ENCODE data around the gene ZNF555.

The ZNF555 gene

DNA sequence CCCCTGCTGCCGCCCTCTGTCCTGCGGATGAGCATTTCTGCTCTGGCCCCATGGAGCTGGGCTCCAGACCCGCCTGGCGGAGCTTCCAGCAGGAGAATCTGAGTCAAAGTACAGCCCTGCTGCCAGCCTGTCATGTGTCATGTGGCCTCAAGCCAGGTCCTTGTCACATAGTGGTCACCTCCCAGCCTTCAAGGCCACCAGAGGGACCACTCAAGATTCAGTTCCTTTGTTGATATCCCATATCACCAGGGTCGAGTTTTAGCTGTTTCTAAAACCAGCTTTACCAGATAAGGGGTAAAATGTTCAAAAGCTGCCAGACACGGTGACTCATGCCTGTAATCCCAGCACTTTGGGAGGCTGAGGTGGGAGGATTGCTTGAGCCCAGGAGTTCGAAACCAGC lies 42.5 kb upstream of the ZNF555 start:
- no peak overlapping the region for H3K4me2 ChIP-seq (ENCODE audit: low read length)
- H3K36me3 ChIP-seq (ENCODE audit: control insufficient read depth, insufficient read depth, low read length), result no peaks in the 10 kb centered on the region
- H2AFZ ChIP-seq, result no peak overlapping the region
- no peaks in the 10 kb centered on the region for H3K27me3 ChIP-seq (ENCODE audit: control insufficient read depth, insufficient read depth, low read length)
- H3K27ac ChIP-seq, result no peak overlapping the region
- peaks cover 8% of the 10 kb centered on the region for H3K79me2 ChIP-seq
- no peak overlapping the region for H3K4me3 ChIP-seq (ENCODE audit: low read depth, low read length)
- no peaks in the 10 kb centered on the region for H3K4me1 ChIP-seq
- TF ChIP-seq, protein P1, sequence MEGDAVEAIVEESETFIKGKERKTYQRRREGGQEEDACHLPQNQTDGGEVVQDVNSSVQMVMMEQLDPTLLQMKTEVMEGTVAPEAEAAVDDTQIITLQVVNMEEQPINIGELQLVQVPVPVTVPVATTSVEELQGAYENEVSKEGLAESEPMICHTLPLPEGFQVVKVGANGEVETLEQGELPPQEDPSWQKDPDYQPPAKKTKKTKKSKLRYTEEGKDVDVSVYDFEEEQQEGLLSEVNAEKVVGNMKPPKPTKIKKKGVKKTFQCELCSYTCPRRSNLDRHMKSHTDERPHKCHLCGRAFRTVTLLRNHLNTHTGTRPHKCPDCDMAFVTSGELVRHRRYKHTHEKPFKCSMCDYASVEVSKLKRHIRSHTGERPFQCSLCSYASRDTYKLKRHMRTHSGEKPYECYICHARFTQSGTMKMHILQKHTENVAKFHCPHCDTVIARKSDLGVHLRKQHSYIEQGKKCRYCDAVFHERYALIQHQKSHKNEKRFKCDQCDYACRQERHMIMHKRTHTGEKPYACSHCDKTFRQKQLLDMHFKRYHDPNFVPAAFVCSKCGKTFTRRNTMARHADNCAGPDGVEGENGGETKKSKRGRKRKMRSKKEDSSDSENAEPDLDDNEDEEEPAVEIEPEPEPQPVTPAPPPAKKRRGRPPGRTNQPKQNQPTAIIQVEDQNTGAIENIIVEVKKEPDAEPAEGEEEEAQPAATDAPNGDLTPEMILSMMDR (IDR thresholded peaks at IDR 0.05), result no peak
- H3K9me3 ChIP-seq (ENCODE audit: control insufficient read depth, low read length), result no peaks in the 10 kb centered on the region
- H3K9ac ChIP-seq, result no peak overlapping the region

DNA sequence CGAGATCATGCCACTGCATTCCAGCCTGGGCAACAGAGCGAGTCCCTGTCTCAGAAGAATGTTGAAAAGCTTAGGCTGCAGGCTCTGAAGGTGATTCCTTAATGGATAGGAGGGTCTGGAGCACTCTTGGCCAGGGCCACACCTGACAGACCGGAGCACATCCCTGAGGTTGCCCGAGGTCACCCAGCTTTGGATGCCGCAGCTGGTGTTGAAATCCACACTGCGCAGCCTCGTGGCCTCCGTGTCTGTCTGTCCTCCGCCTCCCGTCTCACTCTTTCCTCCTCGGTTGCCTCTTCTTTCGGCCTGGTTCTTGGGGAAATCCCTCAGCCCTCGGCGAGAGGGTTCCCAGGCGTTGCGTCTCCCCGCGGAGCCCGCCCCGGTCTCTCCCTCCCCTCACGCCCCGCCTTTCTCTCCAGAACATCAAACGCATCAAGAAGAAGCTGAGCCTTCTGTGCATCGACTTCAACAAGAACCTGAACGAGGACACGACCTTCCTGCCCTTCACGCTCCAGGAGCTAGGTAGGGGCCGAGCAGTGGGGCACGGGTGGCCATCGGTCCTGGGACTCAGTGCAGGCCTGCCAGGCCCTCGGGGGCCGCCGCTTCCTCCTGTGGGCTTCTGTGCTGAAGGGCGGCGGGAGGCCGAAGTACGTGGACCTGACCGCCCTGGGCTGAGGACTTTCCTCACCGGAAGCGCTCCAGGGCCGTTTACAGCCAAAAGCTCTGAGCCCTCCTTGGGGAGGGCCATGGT lies 41.8 kb upstream of the ZNF555 start:
- Histone ChIP-seq H3K36me3 (ENCODE audit: control insufficient read depth, insufficient read depth, low read length) (no peaks in the 10 kb centered on the region), H3K79me2 (peaks cover 8% of the 10 kb centered on the region), H3K27me3 (ENCODE audit: control insufficient read depth, insufficient read depth, low read length) (no peaks in the 10 kb centered on the region), H3K9ac (no peak overlapping the region), H3K4me3 (ENCODE audit: low read depth, low read length) (no peak overlapping the region), H3K9me3 (ENCODE audit: control insufficient read depth, low read length) (no peaks in the 10 kb centered on the region), H3K4me2 (ENCODE audit: low read length) (no peak overlapping the region), H3K4me1 (no peaks in the 10 kb centered on the region), H2AFZ (no peak overlapping the region), H3K27ac (no peak overlapping the region)
- TF ChIP-seq, protein P1 (IDR thresholded peaks at IDR 0.05), result no peak

DNA sequence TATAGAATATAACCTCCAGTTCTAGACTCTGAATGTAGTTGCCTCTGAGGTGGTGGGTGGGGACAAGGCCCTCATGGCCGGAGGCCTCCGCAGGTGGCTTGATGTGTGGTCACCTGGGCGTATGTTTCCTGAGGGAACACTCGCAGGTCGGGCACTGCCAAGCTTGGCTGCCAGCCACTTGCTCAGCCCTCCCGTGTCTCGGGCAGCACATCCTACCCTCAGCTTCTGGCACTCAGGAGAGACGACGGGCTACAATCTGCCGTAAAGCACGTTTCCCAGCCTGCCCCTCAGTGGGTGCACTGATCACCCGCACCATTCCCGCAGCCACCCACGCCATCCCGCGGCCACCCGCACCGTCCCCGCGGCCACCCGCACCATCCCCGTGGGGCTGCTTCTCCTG lies 40.8 kb upstream of the ZNF555 start:
- no peak overlapping the region for H3K27ac ChIP-seq
- peaks cover 6% of the 10 kb centered on the region for H3K79me2 ChIP-seq
- H3K4me1 ChIP-seq, result no peaks in the 10 kb centered on the region
- no peak overlapping the region for H2AFZ ChIP-seq
- no peaks in the 10 kb centered on the region for H3K27me3 ChIP-seq (ENCODE audit: control insufficient read depth, insufficient read depth, low read length)
- H3K9ac ChIP-seq, result no peak overlapping the region
- TF ChIP-seq, protein P1 (IDR thresholded peaks at IDR 0.05), result no peak
- H3K4me2 ChIP-seq (ENCODE audit: low read length), result no peak overlapping the region
- no peaks in the 10 kb centered on the region for H3K9me3 ChIP-seq (ENCODE audit: control insufficient read depth, low read length)
- no peak overlapping the region for H3K4me3 ChIP-seq (ENCODE audit: low read depth, low read length)
- H3K36me3 ChIP-seq (ENCODE audit: control insufficient read depth, insufficient read depth, low read length), result no peaks in the 10 kb centered on the region

DNA sequence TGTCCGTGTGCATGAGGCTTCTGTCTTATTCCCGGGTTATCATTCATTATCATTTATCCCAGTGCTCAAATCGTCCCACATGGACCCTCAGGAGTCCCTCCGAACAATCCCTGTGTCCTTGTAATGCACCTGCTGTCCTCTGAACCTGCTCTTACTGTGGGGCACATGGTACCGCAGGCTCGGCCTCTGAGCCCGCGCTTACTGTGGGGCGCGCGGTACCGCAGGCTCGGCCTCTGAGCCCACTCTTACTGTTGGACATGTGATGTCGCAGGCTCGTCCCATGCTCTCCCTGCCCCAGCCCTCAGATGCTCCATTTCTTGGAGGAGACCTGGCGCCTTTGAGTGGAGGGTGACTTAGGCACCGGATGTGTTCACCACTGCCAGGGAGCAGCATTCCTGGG lies 38.4 kb upstream of the ZNF555 start:
- Histone ChIP-seq H3K27me3 (ENCODE audit: control insufficient read depth, insufficient read depth, low read length) (no peaks in the 10 kb centered on the region), H3K79me2 (no peaks in the 10 kb centered on the region), H3K36me3 (ENCODE audit: control insufficient read depth, insufficient read depth, low read length) (no peaks in the 10 kb centered on the region), H3K4me2 (ENCODE audit: low read length) (no peak overlapping the region), H3K9ac (no peak overlapping the region), H3K4me1 (no peaks in the 10 kb centered on the region), H3K9me3 (ENCODE audit: control insufficient read depth, low read length) (no peaks in the 10 kb centered on the region), H3K27ac (no peak overlapping the region), H2AFZ (no peak overlapping the region), H3K4me3 (ENCODE audit: low read depth, low read length) (no peak overlapping the region)
- TF ChIP-seq, protein P1 (IDR thresholded peaks at IDR 0.05), result no peak

Measured in parathyroid adenoma (tissue), 2 donors.